GM18858 (cell line): Measurements from ENCODE around the gene TBC1D9.
"Not testable (repeated sequence)": the region's sequence is repeated elsewhere in the genome, so short reads cannot be mapped to it uniquely, and the experiment has no call there.

Experiments used
- ATAC-seq: cut with Tn5 transposase; IDR thresholded peaks from one replicate; pipeline ENCODE4 v1.9.1; 2021; ENCODE audit not compliant: unreplicated experiment

TBC1D9 gene

DNA sequence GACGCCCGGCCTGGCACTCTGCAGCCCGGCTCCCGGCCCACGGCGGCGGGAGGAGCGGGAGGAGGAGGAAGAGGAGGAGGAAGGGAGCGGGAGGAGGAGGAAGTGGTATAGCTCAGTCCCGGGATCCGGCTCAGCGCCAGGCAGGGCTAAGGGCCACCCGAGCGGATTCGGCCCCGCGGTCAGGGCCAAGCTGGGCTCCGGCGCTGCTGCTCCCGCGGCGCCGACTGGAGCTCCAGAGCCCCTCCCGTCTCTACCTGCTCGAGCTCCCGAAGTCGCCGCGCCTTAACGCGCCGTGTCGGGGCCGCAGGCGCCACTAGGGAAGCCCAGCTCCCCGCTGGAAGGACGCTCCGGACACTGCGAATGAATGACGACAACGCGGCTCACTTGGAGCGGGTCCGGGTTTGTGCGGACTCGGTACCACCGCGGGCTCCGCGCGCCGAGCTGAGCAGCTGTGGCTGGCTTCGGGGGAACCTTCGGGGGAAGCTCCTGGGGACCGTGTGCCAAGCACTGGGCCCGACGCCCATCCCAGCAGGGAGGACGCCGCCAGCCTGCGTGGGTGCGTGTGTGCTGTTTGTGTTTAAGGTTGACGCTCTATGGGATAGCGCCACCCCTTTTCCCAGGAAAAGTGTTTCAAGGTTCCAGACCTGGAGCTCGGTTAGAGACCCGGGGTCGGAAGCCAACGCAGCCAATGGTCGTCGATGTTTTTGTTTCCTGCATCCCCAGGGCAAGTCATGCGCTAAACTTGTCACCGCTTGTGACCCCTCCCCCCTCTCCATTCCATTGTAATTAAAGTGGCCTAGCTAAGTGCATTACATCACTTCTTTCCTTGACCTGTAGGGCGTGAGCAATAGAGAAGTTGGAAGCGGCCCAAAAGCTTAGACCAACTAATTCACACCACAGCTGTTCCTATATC lies at the start of gene TBC1D9:
TBC1D9 (minus strand) TSS at position 67 of the 913 bp plus-strand sequence. CDS start 340 bp downstream, outside the sequence.
- peak; percentile 32 for ATAC-seq

GRCh38 chr4:140805293-140805692 lies 49.1 kb upstream of the TBC1D9 start:
- no peak for ATAC-seq

DNA sequence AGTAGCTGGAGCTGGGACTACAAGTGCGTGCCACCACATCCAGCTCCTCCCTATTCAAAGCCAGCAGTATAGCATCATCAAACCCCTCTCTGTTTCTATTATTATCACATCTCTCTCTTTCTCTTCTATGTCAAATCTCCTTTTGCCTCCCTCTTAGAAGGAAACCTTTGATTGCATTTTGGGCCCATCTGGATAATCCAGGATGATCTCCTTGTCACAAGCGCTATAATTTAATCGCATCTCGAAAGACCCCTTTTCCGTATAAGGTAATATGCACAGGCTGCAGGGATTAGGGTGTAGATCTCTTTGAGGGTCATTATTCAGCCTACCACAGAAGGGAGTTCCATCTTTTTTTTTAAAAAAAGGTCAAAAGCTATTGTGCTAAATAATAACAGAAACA lies 46.4 kb upstream of the TBC1D9 start:
- ATAC-seq = no peak

DNA sequence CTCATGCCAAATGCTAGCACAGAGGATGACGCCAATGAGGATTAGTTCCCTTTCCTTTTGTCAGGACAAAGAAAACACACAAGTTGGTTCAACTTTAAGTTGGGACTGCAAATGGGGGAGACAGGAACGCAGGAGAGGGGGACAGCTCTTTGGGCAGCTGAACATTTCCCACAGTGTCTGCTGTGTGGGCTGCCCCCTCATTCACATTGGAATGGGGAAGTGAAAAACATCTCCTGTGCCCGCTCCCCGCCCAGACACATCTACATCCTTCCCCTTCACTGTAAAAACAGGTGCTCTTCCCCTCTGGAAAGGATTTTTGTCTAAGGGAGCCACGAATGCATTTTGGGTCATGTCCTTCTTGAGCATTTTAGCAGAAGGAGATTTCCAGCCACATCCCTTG lies 44.5 kb upstream of the TBC1D9 start:
- no peak for ATAC-seq

DNA sequence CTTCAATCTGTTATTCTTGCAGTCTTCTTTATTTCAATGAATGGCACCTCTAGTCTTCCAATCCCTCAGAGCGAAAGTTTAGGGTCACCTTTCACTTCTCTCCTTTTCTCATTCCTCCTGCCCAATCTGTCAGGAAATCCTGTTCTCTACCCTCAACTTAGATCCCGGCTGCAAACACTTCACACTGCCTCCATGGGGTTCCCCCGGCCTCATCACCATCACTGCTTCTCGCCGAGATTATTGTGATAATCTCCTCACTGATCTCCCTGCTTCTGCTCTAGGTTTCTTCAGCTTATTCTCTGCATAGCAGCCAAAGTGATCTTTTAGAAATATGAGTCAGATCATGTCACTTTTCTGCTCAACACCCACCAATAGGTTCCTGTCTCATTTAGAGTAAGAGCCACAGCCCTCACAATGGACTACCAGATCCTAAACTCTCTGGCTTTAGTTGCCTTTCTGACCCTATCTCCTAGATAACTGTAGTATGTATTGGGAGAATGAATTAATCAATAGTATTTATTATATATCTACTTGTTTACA lies 43.6 kb upstream of the TBC1D9 start:
- ATAC-seq = peak; percentile 60

DNA sequence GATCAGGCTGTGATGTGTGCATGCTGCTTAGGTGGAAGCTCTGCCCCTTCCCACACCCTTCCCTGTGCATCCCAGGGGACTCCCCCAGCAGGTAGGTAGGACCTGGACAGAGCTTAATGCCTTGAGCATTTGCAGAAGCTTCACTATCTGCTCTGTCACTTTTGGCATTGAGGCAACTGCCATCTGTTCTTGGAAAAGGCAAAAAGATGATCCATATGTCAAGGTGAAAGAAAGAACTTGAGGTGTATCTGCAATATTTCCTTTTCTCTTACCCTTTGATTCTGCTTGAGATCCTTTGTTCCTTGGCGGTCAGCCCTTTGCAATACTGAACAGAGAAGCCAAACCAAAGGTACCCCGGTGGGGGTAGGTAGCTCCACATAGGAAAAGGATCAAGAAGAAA lies 37.1 kb upstream of the TBC1D9 start:
- ATAC-seq = no peak

- peak; percentile 84 for ATAC-seq
These were observed 34.6 kb upstream of the TBC1D9 start for GRCh38 chr4:140790765-140791164.

GRCh38 chr4:140790171-140790570 lies 34.0 kb upstream of the TBC1D9 start:
- no peak for ATAC-seq

GRCh38 chr4:140789759-140790158 lies 33.6 kb upstream of the TBC1D9 start:
- ATAC-seq = peak; percentile 33

DNA sequence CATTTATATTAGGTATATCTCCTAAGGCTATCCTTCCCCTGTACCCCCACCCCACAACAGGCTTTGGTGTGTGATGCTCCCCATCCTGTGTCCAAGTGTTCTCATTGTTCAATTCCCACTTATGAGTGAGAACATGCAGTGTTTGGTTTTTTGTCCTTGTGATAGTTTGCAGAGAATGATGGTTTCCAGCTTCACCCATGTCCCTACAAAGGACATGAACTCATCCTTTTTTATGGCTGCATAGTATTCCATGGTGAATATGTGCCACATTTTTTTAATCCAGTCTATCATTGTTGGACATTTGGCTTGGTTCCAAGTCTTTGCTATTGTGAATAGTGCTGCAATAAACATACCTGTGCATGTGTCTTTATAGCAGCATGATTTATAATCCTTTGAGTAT lies 26.6 kb upstream of the TBC1D9 start:
- ATAC-seq = not testable (repeated sequence)

- no peak for ATAC-seq
These were observed 25.4 kb upstream of the TBC1D9 start for GRCh38 chr4:140781596-140781995.

- ATAC-seq = peak; percentile 78
These were observed 21.7 kb upstream of the TBC1D9 start for GRCh38 chr4:140777894-140778293.

- no peak for ATAC-seq
These were observed 21.2 kb upstream of the TBC1D9 start for GRCh38 chr4:140777386-140777785.

DNA sequence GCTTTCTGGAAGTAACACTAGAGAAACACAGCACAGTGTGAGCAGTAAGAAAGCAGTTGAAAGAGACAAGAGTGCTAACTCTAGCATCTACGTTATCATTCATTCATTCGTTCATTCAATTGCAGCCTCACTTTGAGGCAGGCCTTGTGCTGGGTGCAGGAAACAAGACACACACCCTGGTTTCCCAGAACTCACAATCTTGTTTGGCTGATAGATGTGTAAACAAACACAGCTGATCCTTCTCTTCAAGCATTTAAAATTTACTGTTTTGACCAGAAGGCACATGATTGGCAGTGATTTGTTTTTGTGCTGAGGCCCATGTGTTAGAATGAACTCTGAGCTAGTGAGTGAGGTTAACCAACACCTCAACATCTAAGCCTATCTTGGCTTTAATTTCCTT lies 20.4 kb upstream of the TBC1D9 start:
- ATAC-seq = no peak

- ATAC-seq = no peak
These were observed 18.8 kb upstream of the TBC1D9 start for GRCh38 chr4:140774956-140775355.

DNA sequence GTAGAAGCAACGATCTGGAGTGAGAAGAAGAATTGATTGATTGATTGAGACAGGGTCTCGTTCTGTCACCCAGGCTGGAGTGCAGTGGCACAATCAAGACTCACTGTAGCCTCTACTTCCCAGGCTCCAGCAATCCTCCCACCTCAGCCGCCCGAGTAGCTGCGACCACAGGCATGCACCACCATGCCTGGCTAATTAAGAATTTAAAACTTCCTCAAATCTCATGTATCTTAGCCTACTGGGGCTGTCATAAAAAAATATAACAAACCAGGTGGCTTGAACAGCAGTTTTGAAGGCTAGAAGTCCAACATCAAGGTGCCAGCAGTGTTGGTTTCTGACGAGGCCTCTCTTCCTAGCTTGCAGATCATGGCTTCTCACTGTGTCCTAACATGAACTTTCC lies 18.3 kb upstream of the TBC1D9 start:
- ATAC-seq = no peak

GRCh38 chr4:140769209-140769608 lies 13.0 kb upstream of the TBC1D9 start:
- peak; percentile 55 for ATAC-seq

DNA sequence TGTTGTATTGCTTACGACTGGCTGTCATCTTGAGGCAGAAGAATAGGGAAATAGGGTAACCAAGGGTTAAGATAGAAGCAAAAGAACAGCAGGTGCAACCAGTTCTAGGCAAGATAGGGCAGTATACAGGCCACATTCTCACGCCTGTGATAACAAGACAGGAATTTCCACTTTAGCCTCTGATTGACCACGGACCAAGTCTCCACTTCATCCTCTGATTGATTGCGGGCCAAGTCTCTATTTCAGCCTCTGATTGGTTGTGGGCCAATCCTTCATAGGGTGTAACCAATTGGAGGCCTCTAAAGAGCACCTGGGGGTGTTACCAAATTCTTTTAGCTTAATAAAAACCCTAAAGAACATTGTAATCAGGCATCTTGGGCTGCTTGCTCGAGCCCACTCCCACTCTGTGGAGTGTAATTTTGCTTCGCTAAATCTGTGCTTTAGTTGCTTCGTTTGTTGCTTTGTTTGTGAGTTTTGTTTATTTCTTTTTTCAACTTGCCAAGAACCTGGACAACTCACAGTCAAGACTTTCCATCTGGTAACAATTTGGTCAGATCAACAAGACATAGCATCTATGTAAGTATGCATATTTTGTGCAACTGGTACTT lies 8.7 kb upstream of the TBC1D9 start:
- ATAC-seq = no peak

GRCh38 chr4:140762202-140762601 lies 6.0 kb upstream of the TBC1D9 start:
- ATAC-seq = no peak

DNA sequence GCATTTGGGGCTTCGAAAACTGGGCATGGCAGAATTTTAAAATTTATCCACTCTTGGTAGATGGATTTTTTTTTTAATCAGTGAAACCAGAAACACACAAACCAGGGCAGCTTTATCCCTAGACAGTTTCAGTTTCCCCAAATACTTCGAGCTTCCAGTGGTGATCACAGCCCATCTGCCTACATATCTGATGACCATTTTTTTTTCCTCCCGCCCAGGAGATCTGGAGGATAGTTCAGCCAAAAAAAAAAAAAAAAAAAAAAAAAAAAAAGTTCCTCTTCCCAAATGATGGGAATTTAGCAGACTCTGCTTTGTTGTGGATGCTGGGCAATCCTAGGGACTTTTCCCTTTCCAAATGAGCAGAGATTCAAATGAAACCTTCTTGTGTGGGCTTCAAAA lies 1.0 kb upstream of the TBC1D9 start:
- no peak for ATAC-seq

GRCh38 chr4:140755774-140756318 lies 339 bp downstream of the TBC1D9 start:
- peak; percentile 42 for ATAC-seq
